ENCODE measurements around the gene TMA16.

TMA16 gene

DNA sequence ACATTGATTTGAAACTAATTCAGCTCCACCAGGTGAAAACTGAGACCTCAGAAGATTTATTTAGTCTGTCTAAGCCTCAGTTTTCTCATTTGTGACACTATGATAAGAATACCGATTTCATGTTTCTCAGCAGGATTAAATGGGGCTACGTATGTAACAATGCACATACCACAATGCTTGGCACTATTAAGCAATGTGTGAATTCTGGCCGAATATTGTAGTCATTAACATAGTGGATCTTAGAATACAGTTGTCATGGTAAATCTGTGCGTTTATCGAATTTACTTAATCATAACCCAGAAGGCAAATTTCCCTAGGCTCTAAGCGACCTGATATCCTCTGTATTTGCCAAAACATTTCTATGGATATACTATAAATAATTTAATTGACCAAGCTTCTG is 69.1 kb downstream of the TMA16 start:
- no peak for DNase-seq (ENCODE audit: low read depth)

GRCh38 chr4:163564221-163564720 is 69.8 kb downstream of the TMA16 start:
- no peak for DNase-seq (ENCODE audit: low read depth)

DNA sequence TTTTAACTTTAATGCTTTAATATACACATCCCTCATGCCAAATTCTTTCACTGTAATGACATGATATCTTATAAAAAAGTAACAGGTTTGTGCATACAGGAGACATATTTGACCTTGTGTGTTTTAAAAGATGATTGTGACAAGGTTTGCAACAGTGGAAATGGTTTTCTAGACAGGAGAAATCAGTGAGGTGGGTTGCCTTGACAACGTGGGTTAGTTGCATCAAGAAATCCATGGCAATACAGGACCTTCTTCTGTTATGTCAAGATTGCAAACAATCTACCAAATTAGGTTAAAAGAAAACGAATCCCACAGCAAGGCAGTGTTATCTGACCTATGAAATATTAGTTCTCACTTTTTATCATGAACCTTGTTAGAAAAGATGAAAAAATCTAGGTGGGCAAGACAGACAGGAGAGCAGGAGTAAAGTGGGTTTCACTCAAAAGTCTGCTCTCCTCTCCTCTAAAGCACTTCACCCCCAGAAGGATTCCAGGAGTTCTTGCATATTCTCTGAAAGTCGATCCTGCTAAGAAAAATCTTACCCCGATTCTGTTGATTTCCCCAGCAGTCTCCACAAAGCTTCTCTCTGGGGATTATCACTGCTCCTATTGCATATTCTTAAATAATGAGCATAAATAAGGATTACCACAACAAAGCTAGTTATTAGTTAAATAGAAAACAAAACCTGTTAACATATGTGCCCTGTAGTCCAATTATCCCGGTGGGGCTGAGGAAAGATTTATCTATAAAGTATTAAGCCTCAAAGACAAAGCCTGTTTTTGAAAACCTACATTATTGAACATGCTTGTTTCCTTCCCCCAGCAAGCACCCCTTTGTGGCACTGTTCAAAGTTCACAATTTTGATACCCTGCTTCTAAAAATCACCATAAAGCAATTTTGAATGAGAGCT is 71.0 kb downstream of the TMA16 start:
- no peak for DNase-seq (ENCODE audit: low read depth)

DNA sequence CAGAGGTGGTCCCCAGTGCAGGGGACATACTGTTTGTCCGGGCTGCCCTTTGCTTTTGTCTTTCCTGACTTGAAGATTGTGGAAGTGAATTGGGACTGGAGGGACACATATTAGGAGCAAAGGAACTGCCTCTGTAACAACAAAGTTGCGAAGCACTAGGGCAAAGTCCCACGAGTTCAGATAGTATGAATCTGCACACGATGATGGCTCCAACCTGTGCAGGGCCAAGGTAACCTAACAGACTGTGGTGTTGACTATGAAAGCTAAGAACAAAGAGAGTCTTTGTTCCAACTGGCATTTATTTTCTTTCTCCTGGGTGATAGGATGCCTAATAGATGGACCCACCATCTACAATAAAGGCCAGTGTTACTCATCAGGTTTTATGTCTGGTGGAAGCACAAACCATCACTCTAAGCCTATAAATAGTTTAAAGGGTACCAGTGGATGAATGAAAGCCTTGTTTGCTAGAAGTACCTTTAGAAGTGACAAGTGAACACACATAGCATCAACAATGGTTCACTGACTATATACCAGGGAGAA is 71.8 kb downstream of the TMA16 start:
- DNase-seq (ENCODE audit: low read depth) = no peak

DNA sequence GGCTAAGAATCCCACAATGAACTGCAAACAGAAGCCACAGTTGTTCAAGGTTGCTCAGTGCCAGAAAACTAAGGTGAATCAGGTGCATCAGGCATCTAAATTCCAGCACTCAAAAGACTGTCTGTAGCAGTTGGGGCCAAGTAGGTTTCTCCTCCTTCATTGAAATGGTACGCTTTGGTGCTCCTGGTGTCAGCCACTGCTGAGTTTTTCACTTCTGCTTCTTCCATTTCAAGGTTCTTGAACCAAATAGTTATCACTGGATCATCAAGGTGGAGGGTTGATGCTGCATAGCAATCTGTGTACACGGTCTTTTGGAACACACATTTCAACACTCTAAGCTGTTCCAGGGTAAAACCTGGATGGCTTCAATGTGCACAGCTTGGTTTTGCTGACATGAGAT is 74.4 kb downstream of the TMA16 start:
- DNase-seq (ENCODE audit: low read depth) = no peak

Data from CMK (cell line).